Right ventricle myocardium inferior (tissue), 1 donor: ENCODE measurements around the gene MAGEA2B. TPM values are rescaled to one million over a fixed set of nuclear protein-coding genes. Genes with fewer than 3 reads are reported as not detected.
"Not testable (repeated sequence)": the region's sequence is repeated elsewhere in the genome, so short reads cannot be mapped to it uniquely, and the experiment has no call there.

Experiments
- ATAC-seq: fragments of 200-7000 bp; cut with Tn5 transposase; one replicate; pipeline ENCODE4 v1.9.1; 2020; ENCODE audit warnings: mild to moderate bottlenecking, moderate library complexity
- DNase-seq: peaks from one replicate; pipeline ENCODE4 v3.0.0; 2021; ENCODE audit errors: missing footprints
- intact Hi-C: fragments of 100-400 bp; cut with DNase I; formaldehyde crosslinking; loops from one replicate; pipeline ENCODE4 v1.11.0; 2022
- total RNA-seq: library from RNA; stranded (reverse); fragmentation: NEBNext Ultra II Directional; extraction: Animal tissue kit (Norgen Biotek cat#: 25700); gene quantifications from one replicate; pipeline ENCODE4 v1.2.1, GENCODE V29; 2021
- donor health status: DM: no; HTN: yes; CAD: no; lungs with severe emphysema.

Gene MAGEA2B
- total RNA-seq, 1 donor from 2014 or later = not detected

- intact Hi-C loops, ATAC-seq, DNase-seq: not testable (repeated sequence)
Observed at GRCh38 chrX:152753686-152754650, 39.5 kb downstream of the MAGEA2B start, which contains the start of gene MAGEA2. TSS of gene MAGEA2 (minus strand) at chrX:152753842. CDS start at chrX:152751363, 2,479 bp downstream.

- intact Hi-C loops, DNase-seq, ATAC-seq: not testable (repeated sequence)
Observed at GRCh38 chrX:152754871-152755270, 40.4 kb downstream of the MAGEA2B start.

GRCh38 chrX:152758918-152759317, 44.5 kb downstream of the MAGEA2B start, which contains the start of gene CSAG3:
TSS of gene CSAG3 (plus strand) at chrX:152759218.
- ATAC-seq, intact Hi-C loops, DNase-seq: not testable (repeated sequence)

- DNase-seq, ATAC-seq, intact Hi-C loops: not testable (repeated sequence)
Observed at GRCh38 chrX:152759544-152759943, 45.1 kb downstream of the MAGEA2B start.

GRCh38 chrX:152761582-152761981, 47.2 kb downstream of the MAGEA2B start:
- intact Hi-C loops, DNase-seq: not testable (repeated sequence)
- ATAC-seq = peak; percentile 37

- DNase-seq, ATAC-seq, intact Hi-C loops: not testable (repeated sequence)
Observed at GRCh38 chrX:152766562-152766961, 52.1 kb downstream of the MAGEA2B start.

Other genes starting within 250 kb of the MAGEA2B start
- not detected for gene GABRQ, start 76.7 kb upstream of the MAGEA2B start, total RNA-seq
- gene MAGEA3, start 15.8 kb upstream of the MAGEA2B start, total RNA-seq = not detected
- not detected for gene CSAG2, start 5.4 kb upstream of the MAGEA2B start, total RNA-seq
- not detected for gene CSAG1, start 19.1 kb downstream of the MAGEA2B start, total RNA-seq
- not detected for gene MAGEA12, start 19.1 kb downstream of the MAGEA2B start, total RNA-seq
- not detected for gene MAGEA2, start 39.2 kb downstream of the MAGEA2B start, total RNA-seq
- gene CSAG3, start 44.6 kb downstream of the MAGEA2B start, total RNA-seq = not detected
- not detected for gene MAGEA6, start 55.1 kb downstream of the MAGEA2B start, total RNA-seq
- 25.1 TPM for gene CETN2, start 116.1 kb downstream of the MAGEA2B start, total RNA-seq
- 23.4 TPM for gene NSDHL, start 116.4 kb downstream of the MAGEA2B start, total RNA-seq
- 1.9 TPM for gene ZNF185, start 183.4 kb downstream of the MAGEA2B start, total RNA-seq